Fibroblast of mammary gland (primary cell): ENCODE data around the gene PSG11.
A peak's percentile ranks its signal among the peaks of the same experiment; 100 is the strongest.
"Not testable (repeated sequence)": the region's sequence is repeated elsewhere in the genome, so short reads cannot be mapped to it uniquely, and the experiment has no call there.

ENCODE experiments used
- DNase-seq: peaks from one replicate; pipeline ENCODE4 v3.0.0-alpha.2; 2010; ENCODE audit warnings: low read depth
- H3K4me3 ChIP-seq: 2 replicates; pipeline ENCODE4 v1.5.1; 2011; ENCODE audit warnings: low read depth, mild to moderate bottlenecking, low read length, moderate library complexity; ENCODE audit not compliant: control insufficient read depth
- CTCF ChIP-seq: conservative IDR thresholded peaks from 2 replicates; pipeline ENCODE4 v1.5.1; 2011; ENCODE audit warnings: low read depth, low read length, inconsistent platforms; ENCODE audit not compliant: control insufficient read depth, insufficient read depth

PSG11 gene

GRCh38 chr19:43019588-43019987 is 6.7 kb downstream of the PSG11 start:
- peak; percentile 31 for DNase-seq
- peak; percentile 28 for TF ChIP-seq CTCF
- not testable (repeated sequence) for H3K4me3 ChIP-seq

- not testable (repeated sequence) for H3K4me3 ChIP-seq, DNase-seq
Measured at GRCh38 chr19:43005841-43006240, 20.4 kb downstream of the PSG11 start.

GRCh38 chr19:43004846-43005245 is 21.4 kb downstream of the PSG11 start:
- peak; percentile 65 for DNase-seq
- not testable (repeated sequence) for H3K4me3 ChIP-seq

- not testable (repeated sequence) for H3K4me3 ChIP-seq, DNase-seq
Measured at GRCh38 chr19:43003634-43004033, 22.6 kb downstream of the PSG11 start.

- not testable (repeated sequence) for DNase-seq, H3K4me3 ChIP-seq
Measured at GRCh38 chr19:43002948-43003347, 23.3 kb downstream of the PSG11 start.

- not testable (repeated sequence) for H3K4me3 ChIP-seq, DNase-seq
Measured at GRCh38 chr19:42996161-42996560, 30.1 kb downstream of the PSG11 start.

- H3K4me3 ChIP-seq, DNase-seq: not testable (repeated sequence)
Measured at GRCh38 chr19:42992029-42992604, 34.2 kb downstream of the PSG11 start.

GRCh38 chr19:42989851-42990250 is 36.4 kb downstream of the PSG11 start:
- DNase-seq: no peak
- no peak for TF ChIP-seq CTCF
- H3K4me3 ChIP-seq: no peak overlapping the region

GRCh38 chr19:42989186-42989585 is 37.1 kb downstream of the PSG11 start:
- not testable (repeated sequence) for DNase-seq

GRCh38 chr19:42988206-42988605 is 38.1 kb downstream of the PSG11 start:
- DNase-seq, H3K4me3 ChIP-seq: not testable (repeated sequence)

More at GRCh38 chr19:42989186-42989585, 37.1 kb downstream of the PSG11 start:
- H3K4me3 ChIP-seq: not testable (repeated sequence)

GRCh38 chr19:42985588-42985987 is 40.7 kb downstream of the PSG11 start:
- no peak overlapping the region for H3K4me3 ChIP-seq
- DNase-seq: no peak
- no peak for TF ChIP-seq CTCF

- DNase-seq, H3K4me3 ChIP-seq: not testable (repeated sequence)
Measured at GRCh38 chr19:42982111-42982510, 44.2 kb downstream of the PSG11 start.

- not testable (repeated sequence) for H3K4me3 ChIP-seq
Measured at GRCh38 chr19:42971451-42971850, 54.8 kb downstream of the PSG11 start.

More at GRCh38 chr19:42971451-42971850, 54.8 kb downstream of the PSG11 start:
- not testable (repeated sequence) for DNase-seq
